Stimulated activated CD4-positive, alpha-beta T cell treated with anti-CD3 and anti-CD28 coated beads, Interleukin-4, amount 100 ng/mL, for 24 hours (primary cell): ENCODE results near the gene RNF207.

Source experiments
- DNase-seq: peaks from one replicate; pipeline ENCODE4 v3.0.0-alpha.2; 2020

RNF207 gene

GRCh38 chr1:6234502-6235295, 28.8 kb downstream of the RNF207 start:
- no peak for DNase-seq

- DNase-seq = peak; percentile 26
Observed at GRCh38 chr1:6235296-6235677, 29.4 kb downstream of the RNF207 start.

- no peak for DNase-seq
Observed at GRCh38 chr1:6237093-6237492, 31.2 kb downstream of the RNF207 start.

GRCh38 chr1:6239213-6239752, 33.4 kb downstream of the RNF207 start:
- no peak for DNase-seq

GRCh38 chr1:6239950-6240768, 34.2 kb downstream of the RNF207 start:
- DNase-seq = no peak

GRCh38 chr1:6241107-6241886, 35.4 kb downstream of the RNF207 start:
- DNase-seq = no peak

- DNase-seq = no peak
Observed at GRCh38 chr1:6241887-6242740, 36.2 kb downstream of the RNF207 start.

- DNase-seq = no peak
Observed at GRCh38 chr1:6243053-6243834, 37.3 kb downstream of the RNF207 start.

- no peak for DNase-seq
Observed at GRCh38 chr1:6243993-6244392, 38.1 kb downstream of the RNF207 start, which contains the start of gene HES3. Gene HES3, plus strand, starts transcription at chr1:6244179. Its CDS starts 187 bp downstream, at chr1:6244366.

- DNase-seq = no peak
Observed at GRCh38 chr1:6244401-6245049, 38.6 kb downstream of the RNF207 start.

- DNase-seq = peak; percentile 80
Observed at GRCh38 chr1:6245086-6245868, 39.4 kb downstream of the RNF207 start.

GRCh38 chr1:6245869-6246496, 40.1 kb downstream of the RNF207 start:
- DNase-seq = peak; percentile 34

- DNase-seq = peak; percentile 85
Observed at GRCh38 chr1:6246497-6247467, 40.9 kb downstream of the RNF207 start.

- no peak for DNase-seq
Observed at GRCh38 chr1:6247651-6248050, 41.7 kb downstream of the RNF207 start.

- DNase-seq = no peak
Observed at GRCh38 chr1:6248161-6248776, 42.4 kb downstream of the RNF207 start.

GRCh38 chr1:6248932-6249738, 43.2 kb downstream of the RNF207 start:
- DNase-seq = no peak
